ENCODE measurements around the gene TXNDC16. TPM values are rescaled to one million over a fixed set of nuclear protein-coding genes. Genes with fewer than 3 reads are reported as not detected.

TXNDC16 gene
- total RNA-seq, 4 donors from 2014 or later: 3.7 to 14.1 (median 7.4) TPM

DNA sequence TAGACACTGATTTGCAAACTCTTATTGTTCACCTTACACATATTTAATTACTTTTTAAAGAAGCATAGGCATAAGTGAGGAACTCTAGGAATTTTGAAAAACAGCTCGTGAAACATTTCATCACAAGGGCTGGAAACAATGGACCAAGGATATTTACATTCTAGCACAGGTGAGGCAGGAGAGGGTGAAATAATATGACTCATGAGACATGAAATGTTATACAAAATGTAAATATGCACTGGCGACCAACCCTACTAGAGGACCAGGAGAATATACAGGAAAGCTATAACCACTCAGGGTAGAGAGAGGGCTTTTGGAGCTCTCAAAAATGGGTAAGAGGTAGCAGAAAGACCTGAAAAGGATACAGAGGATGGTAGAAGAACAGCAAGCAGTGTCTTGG is 122.9 kb downstream of the TXNDC16 start:
- no peak overlapping the region for H3K27ac ChIP-seq
- WGBS, 2 donors: 90 to 93% methylated on average over 2 of the region's 2 CpGs
- no peaks in the 10 kb centered on the region for H3K4me1 ChIP-seq
- no peak for DNase-seq
- H3K4me3 ChIP-seq (replicated peaks in 1 of 3): no peak overlapping the region
- no peaks in the 10 kb centered on the region for H3K36me3 ChIP-seq
- no peaks in the 10 kb centered on the region for H3K27me3 ChIP-seq
- intact Hi-C loops (cut with DNase I): no loop called here
- no peaks in the 10 kb centered on the region for H3K9me3 ChIP-seq
- TF ChIP-seq POLR2A (IDR thresholded peaks at IDR 0.05): no peak
- TF ChIP-seq, protein P1, sequence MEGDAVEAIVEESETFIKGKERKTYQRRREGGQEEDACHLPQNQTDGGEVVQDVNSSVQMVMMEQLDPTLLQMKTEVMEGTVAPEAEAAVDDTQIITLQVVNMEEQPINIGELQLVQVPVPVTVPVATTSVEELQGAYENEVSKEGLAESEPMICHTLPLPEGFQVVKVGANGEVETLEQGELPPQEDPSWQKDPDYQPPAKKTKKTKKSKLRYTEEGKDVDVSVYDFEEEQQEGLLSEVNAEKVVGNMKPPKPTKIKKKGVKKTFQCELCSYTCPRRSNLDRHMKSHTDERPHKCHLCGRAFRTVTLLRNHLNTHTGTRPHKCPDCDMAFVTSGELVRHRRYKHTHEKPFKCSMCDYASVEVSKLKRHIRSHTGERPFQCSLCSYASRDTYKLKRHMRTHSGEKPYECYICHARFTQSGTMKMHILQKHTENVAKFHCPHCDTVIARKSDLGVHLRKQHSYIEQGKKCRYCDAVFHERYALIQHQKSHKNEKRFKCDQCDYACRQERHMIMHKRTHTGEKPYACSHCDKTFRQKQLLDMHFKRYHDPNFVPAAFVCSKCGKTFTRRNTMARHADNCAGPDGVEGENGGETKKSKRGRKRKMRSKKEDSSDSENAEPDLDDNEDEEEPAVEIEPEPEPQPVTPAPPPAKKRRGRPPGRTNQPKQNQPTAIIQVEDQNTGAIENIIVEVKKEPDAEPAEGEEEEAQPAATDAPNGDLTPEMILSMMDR (IDR thresholded peaks at IDR 0.05): no peak

DNA sequence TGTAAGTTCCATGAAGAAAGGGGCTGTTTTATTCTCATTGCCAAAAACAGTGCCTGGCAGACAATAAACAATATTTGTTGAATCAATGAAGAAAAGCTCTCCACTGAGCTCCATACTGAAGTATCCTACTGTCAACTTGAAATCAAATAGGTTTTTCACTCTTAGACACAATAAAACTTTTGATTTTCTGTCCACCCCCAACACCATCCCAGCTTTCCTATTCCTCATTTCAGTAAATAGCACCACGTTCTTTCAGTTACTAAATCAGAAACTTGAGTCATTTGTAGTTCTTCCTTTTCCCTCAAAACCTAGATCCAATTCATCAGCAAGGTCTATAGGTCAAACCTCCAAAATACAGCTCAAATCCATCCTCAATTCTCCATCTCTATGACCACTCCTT is 124.8 kb downstream of the TXNDC16 start:
- no peak overlapping the region for H3K4me3 ChIP-seq (replicated peaks in 1 of 3)
- H3K9me3 ChIP-seq: no peaks in the 10 kb centered on the region
- TF ChIP-seq, protein P1 (IDR thresholded peaks at IDR 0.05): no peak
- no peak overlapping the region for H3K27ac ChIP-seq
- 92 to 94% methylated on average over 1 of the region's 1 CpG for WGBS, 2 donors
- no peaks in the 10 kb centered on the region for H3K27me3 ChIP-seq
- H3K36me3 ChIP-seq: no peaks in the 10 kb centered on the region
- intact Hi-C loops (cut with DNase I): no loop called here
- DNase-seq: no peak
- no peaks in the 10 kb centered on the region for H3K4me1 ChIP-seq

DNA sequence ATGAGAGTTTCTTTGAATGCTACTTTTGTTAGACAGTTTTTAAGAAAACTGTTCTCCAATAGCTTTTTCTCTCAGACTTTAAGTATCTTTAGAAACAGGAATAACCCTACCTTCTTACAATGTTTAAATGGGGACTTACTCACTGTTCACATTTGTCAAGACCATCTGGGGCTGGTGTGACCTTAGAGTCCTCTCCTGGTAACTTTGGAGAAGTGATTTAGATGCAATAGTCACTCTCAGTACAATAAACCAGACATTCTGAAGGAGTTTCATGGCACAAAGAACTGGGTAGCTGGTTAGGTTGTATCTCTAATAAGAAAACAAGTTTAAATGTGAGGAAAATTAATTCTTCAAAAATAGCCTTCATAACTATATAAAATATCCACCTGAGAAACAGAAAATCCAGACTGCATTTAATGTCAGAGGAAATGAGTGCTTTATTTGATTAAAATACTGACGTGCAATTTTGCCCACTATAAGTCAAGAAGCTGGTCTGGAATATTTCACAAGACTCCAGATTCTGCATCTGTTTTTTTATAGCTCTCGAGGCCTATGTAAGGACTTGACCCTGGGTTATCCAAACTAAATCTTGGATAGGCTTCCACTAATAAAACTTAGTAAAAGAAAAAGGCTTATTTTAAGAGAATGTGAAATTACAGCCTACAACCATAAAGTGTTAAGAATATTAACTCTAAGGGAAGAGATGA is 129.5 kb downstream of the TXNDC16 start:
- Histone ChIP-seq H3K27ac (no peak overlapping the region), H3K36me3 (no peaks in the 10 kb centered on the region), H3K4me3 (replicated peaks in 1 of 3) (no peak overlapping the region), H3K9me3 (no peaks in the 10 kb centered on the region), H3K27me3 (no peaks in the 10 kb centered on the region), H3K4me1 (no peaks in the 10 kb centered on the region)
- TF ChIP-seq, protein P1 (IDR thresholded peaks at IDR 0.05): no peak
- no peak for TF ChIP-seq POLR2A (IDR thresholded peaks at IDR 0.05)
- 25 to 28% methylated on average over 2 of the region's 2 CpGs for WGBS, 2 donors
- DNase-seq: no peak
- intact Hi-C loops (cut with DNase I): no loop called here

DNA sequence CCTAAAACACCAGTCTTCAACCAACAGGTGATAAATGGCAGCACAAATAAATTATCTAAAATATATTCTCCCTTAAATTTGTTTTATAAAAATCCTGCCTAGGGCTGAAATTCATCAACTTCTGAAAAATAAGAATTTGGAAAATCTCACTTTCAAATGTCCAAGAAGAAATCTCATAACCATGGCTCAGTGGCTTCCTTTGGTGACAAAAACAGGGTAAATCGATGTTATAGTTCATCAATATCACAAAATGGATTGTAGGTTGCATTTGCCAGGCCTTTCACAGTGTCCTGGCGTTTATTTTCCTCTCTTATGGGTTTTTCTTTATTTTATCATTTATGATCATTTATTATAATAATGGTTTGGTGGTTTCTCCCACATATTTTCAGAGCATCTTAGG is 135.2 kb downstream of the TXNDC16 start:
- Histone ChIP-seq H3K4me3 (replicated peaks in 1 of 3) (no peak overlapping the region), H3K27me3 (no peaks in the 10 kb centered on the region), H3K4me1 (no peaks in the 10 kb centered on the region), H3K27ac (no peak overlapping the region), H3K9me3 (no peaks in the 10 kb centered on the region), H3K36me3 (no peaks in the 10 kb centered on the region)
- DNase-seq: no peak
- TF ChIP-seq, protein P1 (IDR thresholded peaks at IDR 0.05): no peak
- TF ChIP-seq POLR2A (IDR thresholded peaks at IDR 0.05): no peak
- intact Hi-C loops (cut with DNase I): no loop called here
- 57 to 92% methylated on average over 2 of the region's 2 CpGs for WGBS, 2 donors

DNA sequence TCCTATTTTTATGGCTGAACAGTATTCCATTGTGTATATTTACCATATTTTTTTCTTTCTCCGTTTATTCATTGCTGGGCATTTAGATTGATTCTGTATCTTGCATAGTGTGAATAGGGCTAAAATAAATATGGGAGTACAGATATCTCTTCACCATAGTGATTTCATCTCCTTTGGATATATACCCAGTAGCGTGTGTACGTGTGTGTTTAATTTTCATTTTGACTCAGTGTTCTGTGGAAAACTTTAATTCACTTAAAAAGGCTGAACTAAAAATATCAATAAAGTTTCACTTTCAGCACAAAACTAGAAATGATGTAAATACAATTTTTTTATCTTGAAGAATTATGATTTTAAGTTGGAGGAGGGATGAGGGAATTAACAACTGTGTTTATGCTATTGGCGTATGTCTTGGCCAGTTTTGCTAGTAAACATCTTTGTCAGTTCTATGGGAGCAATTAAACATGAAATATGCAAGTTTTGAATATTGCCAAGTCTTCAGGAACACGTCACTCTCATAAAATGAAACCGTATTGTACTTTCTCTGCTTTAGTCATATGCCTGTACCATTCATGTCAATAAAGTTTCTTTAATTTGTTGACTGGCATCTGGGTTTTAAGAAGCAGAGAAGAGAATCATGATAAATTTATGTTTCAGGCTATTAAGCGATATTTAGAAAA is 138.4 kb downstream of the TXNDC16 start:
- H3K27me3 ChIP-seq: no peaks in the 10 kb centered on the region
- H3K27ac ChIP-seq: no peak overlapping the region
- no peak for TF ChIP-seq POLR2A (IDR thresholded peaks at IDR 0.05)
- TF ChIP-seq, protein P1 (IDR thresholded peaks at IDR 0.05): no peak
- H3K9me3 ChIP-seq: no peaks in the 10 kb centered on the region
- DNase-seq: no peak
- no peak overlapping the region for H3K4me3 ChIP-seq (replicated peaks in 1 of 3)
- H3K36me3 ChIP-seq: no peaks in the 10 kb centered on the region
- 76% methylated on average over 7 of the region's 7 CpGs for WGBS, 2 donors
- intact Hi-C loops (cut with DNase I): no loop called here
- H3K4me1 ChIP-seq: no peaks in the 10 kb centered on the region
